ENCODE data around the gene CNGB1.

- TF ChIP-seq CTCF (IDR thresholded peaks at IDR 0.05; ENCODE audit: low read length) (no peak), EZH2 (IDR thresholded peaks at IDR 0.05; ENCODE audit: borderline replicate concordance, low read length) (no peak)
These were observed 14.6 kb downstream of the CNGB1 start for GRCh38 chr16:57956270-57956808.

All from OCI-LY1 (cell line).